GM19468 (cell line): ENCODE results near the gene GALK1.

Experiments used
- ATAC-seq: cut with Tn5 transposase; IDR thresholded peaks from one replicate; pipeline ENCODE4 v1.9.1; 2021; ENCODE audit warnings: mild to moderate bottlenecking, moderate library complexity, moderate number of reproducible peaks; ENCODE audit not compliant: unreplicated experiment; ENCODE audit errors: extremely low read depth

GALK1 gene

GRCh38 chr17:75731716-75732498, 33.1 kb downstream of the GALK1 start:
- ATAC-seq = no peak

GRCh38 chr17:75731086-75731715, 33.8 kb downstream of the GALK1 start:
- no peak for ATAC-seq

DNA sequence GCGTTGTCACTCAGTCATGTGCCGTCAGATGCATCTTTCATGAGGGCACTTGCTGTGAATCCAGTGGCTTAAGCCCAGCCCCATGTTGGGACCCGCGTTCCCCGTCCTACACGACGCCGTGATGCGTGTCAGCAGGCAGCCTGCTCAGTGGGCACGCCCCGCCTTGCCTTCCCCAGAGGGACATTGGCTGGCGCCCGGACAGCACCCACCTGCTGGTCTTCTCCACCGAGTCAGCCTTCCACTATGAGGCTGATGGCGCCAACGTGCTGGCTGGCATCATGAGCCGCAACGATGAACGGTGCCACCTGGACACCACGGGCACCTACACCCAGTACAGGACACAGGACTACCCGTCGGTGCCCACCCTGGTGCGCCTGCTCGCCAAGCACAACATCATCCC, 34.9 kb downstream of the GALK1 start:
- no peak for ATAC-seq

DNA sequence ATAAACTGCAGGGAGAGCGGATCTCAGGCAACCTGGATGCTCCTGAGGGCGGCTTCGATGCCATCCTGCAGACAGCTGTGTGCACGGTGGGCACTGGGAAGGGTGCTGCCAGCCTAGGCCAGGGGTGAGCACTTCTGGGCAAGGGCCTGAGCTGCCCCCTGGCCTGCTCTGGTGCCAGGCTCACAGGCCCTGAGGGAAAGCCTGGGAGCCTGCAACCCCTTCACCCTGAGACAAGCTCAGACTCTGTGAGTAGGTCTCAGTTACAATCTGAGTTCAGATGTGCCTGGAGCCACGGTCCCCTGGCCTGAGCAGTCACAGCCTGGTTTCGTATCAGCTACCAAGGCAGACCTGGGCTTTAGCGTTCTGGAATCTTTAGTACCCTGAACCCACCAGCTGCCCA, 35.6 kb downstream of the GALK1 start:
- no peak for ATAC-seq

DNA sequence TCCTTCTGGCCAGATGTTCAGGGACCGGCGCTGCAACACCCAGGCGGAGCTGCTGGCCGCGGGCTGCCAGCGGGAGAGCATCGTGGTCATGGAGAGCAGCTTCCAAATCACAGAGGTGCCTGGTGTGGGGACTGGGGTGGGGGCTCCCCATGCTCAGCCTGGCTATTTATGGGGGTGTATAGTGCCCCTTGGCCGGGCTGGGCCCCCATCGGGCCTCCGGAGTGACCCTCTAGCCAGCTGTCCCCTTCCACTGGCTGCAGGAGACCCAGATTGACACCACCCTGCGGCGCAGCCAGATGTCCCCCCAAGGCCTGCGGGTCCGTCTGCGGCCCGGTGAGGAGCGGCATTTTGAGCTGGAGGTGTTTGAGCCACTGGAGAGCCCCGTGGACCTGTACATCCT, 37.6 kb downstream of the GALK1 start:
- ATAC-seq = no peak

- no peak for ATAC-seq
Observed at GRCh38 chr17:75725504-75725903, 39.5 kb downstream of the GALK1 start.

DNA sequence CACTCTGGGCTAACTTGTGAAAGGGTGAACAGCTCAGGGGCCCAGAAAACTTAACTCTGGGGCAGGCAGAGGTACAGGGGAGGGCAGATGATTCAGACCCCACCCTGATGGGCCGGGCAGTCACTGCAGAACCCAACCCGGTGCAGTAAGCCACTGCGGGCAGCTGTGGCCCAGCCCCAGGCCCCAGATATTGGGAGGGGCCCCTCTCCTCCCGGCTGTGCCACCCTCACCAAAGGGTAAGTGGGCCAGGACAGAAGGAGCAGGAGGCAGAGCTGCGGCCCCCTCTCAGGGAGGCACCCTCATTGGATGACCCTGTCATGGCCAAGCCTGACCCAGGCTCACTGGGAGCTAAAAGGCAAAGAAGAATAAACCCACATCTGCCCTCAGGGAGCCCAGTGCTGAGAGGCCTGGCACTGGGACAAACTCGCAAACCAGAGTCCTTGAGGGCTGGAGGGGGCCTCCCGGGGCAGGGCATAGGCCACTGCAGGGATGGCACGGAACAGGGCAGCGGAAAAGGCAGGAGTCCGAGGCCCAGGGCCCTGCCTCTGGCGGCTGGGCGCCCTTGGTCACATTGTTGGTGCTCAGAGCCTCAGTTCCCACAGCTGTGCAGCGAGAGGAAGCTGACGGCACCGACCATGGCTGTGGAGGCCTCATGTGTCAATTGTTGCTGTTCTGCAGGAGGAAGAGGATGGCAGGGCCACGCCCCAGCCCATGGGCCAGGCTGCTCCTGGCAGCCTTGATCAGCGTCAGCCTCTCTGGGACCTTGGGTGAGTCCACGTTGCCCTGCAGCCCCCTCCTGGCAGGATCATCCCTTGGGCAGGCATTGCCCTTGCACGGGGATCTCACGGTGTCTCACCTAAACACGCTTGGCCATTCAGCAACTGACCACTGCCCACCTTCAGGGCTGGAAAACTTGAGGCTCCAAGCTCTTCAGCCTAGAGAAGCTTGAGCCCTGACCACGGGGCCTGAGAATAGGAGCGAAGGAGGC, 40.7 kb downstream of the GALK1 start:
- ATAC-seq = no peak

DNA sequence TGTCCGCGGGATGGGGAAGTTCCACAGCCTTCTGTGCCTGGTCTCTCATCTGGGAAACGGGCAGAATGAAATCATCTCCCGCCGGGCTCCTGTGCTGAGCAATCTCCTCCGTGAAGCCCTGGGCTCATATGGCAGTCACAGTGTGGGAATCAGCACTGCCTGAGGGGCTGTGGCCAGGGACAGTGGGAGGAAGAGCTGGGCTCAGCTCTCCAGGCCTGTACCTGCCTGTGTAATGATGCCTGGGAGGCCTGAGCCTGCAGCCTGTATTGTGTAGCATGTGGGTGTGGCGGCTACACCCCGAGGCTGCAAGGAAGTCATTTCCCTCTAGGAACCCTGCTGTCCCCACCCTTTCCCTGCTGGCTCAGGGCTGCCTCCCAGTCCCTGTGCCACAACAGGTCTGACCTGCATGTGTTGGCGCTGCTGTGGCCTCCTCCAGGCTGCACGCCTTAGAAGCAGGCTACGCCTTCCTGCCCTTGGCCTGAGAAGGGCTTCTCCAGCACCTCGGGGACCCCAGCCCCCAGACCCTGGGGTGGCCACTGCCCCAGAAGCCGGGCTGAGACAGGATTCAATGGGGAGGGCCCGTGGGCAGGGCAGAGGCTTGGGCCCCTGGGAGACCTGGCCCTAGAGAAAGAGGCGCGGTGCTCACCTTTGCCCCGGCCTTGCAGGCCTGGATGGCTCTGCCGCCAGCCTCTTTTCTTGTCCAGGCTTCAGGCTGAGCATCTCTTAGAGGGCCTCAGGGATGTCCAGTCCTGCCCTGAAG, 41.6 kb downstream of the GALK1 start:
- ATAC-seq = no peak

GRCh38 chr17:75722542-75723095, 42.4 kb downstream of the GALK1 start:
- ATAC-seq = no peak

- ATAC-seq = no peak
Observed at GRCh38 chr17:75722076-75722475, 42.9 kb downstream of the GALK1 start.

GRCh38 chr17:75721463-75722011, 43.5 kb downstream of the GALK1 start:
- ATAC-seq = no peak

DNA sequence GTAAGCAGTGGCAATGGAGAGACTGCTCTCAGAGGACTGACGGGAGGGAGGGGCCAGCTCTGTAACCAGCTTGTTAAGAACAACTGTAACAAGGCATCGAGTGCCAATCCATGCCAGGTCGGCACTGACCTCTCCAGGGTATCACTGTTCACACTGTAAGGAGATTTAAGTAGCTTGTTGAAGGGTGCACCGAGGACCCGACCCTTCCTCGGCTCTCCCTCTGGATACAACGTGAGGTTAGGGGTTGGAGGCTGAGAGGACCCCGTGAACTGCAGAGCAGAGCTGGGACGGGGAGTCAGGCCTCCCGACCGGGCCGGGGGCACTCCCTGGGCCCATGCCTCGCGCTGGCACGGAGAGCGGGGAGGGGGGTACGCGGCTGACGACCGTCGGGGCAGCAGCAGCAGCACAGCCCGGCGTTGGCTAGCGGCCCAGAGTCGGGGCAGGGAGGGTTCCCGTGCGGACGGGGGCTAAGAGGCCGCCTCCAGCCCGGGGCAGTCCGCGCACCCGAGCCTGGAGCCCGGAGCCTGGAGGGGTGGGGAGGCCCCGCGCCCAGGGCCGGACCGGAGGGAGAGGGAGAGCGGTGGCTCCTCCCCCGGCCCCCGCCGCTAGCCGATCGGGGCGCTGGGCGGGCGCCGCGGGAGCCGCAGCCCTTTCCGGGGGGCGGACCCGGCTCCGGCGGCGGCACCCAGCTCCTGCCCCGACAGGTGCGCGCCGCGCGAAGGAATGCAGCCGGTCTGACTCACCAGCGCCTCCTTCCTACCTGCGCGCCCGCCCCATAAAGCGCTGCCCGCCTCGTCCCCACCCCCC, 44.1 kb downstream of the GALK1 start, which contains the start of gene ITGB4:
ITGB4 (plus strand) TSS at position 804 of the 807 bp plus-strand sequence. CDS start 3,245 bp downstream, outside the sequence.
- no peak for ATAC-seq

DNA sequence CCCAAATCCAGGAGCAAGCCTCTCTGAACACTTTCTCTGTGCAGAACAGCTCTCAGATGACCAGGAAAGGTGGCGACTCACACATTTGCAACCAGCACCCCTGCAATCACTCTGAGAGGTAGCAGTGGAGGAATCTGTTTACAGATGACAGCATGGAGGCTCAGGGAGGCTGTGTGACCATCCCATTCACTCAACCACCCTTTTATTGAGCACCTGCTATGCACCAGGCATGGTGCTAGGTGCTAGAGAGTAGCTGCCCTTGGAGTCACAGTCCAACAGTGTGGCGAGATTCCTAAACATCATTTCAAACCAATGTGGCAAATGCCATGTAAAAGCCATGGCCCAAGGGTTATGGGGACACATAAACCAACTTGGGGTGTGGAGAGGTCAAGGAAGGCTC, 45.3 kb downstream of the GALK1 start:
- ATAC-seq = no peak

- ATAC-seq = no peak
Observed at GRCh38 chr17:75712446-75712845, 52.5 kb downstream of the GALK1 start.
